ENCODE results near the gene STAMBP.

DNA sequence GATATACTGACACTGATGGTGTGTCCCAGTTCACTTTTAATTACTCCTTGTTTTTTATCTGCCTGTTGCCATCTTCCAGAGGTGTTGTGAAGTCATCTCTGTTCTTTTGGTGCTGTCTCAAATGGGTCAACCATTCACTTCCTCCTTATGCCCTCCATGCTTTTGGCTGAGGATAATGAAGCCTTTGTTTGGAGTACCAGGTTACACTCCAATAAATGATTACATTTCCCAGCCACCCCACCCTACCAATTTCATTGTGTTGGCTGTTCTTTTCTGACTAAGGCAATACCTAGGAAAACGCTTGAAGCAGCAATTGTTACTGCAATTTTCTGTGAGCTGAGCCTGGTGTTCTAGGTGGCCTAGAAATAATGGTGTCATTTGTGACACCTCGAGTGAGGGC is 34.2 kb downstream of the STAMBP start:
- TF ChIP-seq, protein P1, sequence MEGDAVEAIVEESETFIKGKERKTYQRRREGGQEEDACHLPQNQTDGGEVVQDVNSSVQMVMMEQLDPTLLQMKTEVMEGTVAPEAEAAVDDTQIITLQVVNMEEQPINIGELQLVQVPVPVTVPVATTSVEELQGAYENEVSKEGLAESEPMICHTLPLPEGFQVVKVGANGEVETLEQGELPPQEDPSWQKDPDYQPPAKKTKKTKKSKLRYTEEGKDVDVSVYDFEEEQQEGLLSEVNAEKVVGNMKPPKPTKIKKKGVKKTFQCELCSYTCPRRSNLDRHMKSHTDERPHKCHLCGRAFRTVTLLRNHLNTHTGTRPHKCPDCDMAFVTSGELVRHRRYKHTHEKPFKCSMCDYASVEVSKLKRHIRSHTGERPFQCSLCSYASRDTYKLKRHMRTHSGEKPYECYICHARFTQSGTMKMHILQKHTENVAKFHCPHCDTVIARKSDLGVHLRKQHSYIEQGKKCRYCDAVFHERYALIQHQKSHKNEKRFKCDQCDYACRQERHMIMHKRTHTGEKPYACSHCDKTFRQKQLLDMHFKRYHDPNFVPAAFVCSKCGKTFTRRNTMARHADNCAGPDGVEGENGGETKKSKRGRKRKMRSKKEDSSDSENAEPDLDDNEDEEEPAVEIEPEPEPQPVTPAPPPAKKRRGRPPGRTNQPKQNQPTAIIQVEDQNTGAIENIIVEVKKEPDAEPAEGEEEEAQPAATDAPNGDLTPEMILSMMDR (IDR thresholded peaks at IDR 0.05; ENCODE audit: insufficient read depth, low read depth, low read length) = no peak
- TF ChIP-seq EZH2 (IDR thresholded peaks at IDR 0.05; ENCODE audit: insufficient read depth, low read length) = no peak
